DOHH2 (cell line): ENCODE measurements around the gene XPO6.

ENCODE experiments used
- H3F3A ChIP-seq: fragments of 200-600 bp; sonication (generic), shearing (Covaris generic); 2 replicates; pipeline ENCODE4 v1.6.0; 2016; ENCODE audit warnings: antibody characterized with exemption, mild to moderate bottlenecking; ENCODE audit not compliant: control insufficient read depth, insufficient read depth
- H3K27ac ChIP-seq: fragments of 200-600 bp; sonication (generic); 2 replicates; pipeline ENCODE4 v1.5.1; 2014; ENCODE audit warnings: low read depth, mild to moderate bottlenecking, low read length, moderate library complexity
- H3K27me3 ChIP-seq: fragments of 200-600 bp; sonication (generic); 2 replicates; pipeline ENCODE4 v1.6.1; 2014; ENCODE audit warnings: mild to moderate bottlenecking, low read length, mixed read lengths; ENCODE audit not compliant: control insufficient read depth
- H3K36me3 ChIP-seq: fragments of 200-600 bp; sonication (generic); 2 replicates; pipeline ENCODE4 v1.6.1; 2014; ENCODE audit warnings: mild to moderate bottlenecking, low read length, moderate library complexity, mixed read lengths; ENCODE audit not compliant: control insufficient read depth
- H3K4me1 ChIP-seq: fragments of 200-600 bp; sonication (generic); 2 replicates; pipeline ENCODE4 v1.6.1; 2014; ENCODE audit warnings: mild to moderate bottlenecking, low read length, mixed read lengths; ENCODE audit not compliant: control insufficient read depth
- H3K4me2 ChIP-seq: fragments of 200-600 bp; sonication (generic); 2 replicates; pipeline ENCODE4 v1.6.0; 2014; ENCODE audit warnings: mild to moderate bottlenecking, low read length, moderate library complexity
- H3K4me3 ChIP-seq: fragments of 200-600 bp; sonication (generic); 2 replicates; pipeline ENCODE4 v1.5.1; 2014; ENCODE audit warnings: mild to moderate bottlenecking, low read length, mixed read lengths
- H3K79me2 ChIP-seq: fragments of 200-600 bp; sonication (generic); 2 replicates; pipeline ENCODE4 v1.6.1; 2014; ENCODE audit warnings: mild to moderate bottlenecking, low read length, mixed read lengths; ENCODE audit not compliant: control insufficient read depth
- H3K9me2 ChIP-seq: fragments of 200-600 bp; sonication (generic); replicated peaks from 2 replicates; pipeline ENCODE4 v1.6.1; 2014; ENCODE audit warnings: mild to moderate bottlenecking, low read length, mixed read lengths; ENCODE audit not compliant: control insufficient read depth
- H3K9me3 ChIP-seq: fragments of 200-600 bp; sonication (generic); 2 replicates; pipeline ENCODE4 v1.6.1; 2014; ENCODE audit warnings: antibody characterized with exemption, low read length, mixed read lengths; ENCODE audit not compliant: control insufficient read depth, insufficient read depth
- H4K20me1 ChIP-seq: fragments of 200-600 bp; sonication (generic); 2 replicates; pipeline ENCODE4 v1.6.0; 2014; ENCODE audit warnings: low read depth, mild to moderate bottlenecking, antibody characterized with exemption, low read length, moderate library complexity; ENCODE audit not compliant: control insufficient read depth, insufficient read depth
- EZH2phosphoT487 ChIP-seq: fragments of 200-600 bp; sonication (generic); IDR thresholded peaks from 2 replicates; pipeline ENCODE4 v1.6.1; 2017; ENCODE audit warnings: borderline replicate concordance, mild to moderate bottlenecking, antibody characterized with exemption, low read length, moderate library complexity, mixed read lengths
- TF ChIP-seq, protein P1 (sequence below): fragments of 200-600 bp; sonication (generic); IDR thresholded peaks from one replicate; pipeline ENCODE4 v1.5.1; 2014; ENCODE audit warnings: antibody characterized with exemption, mild to moderate bottlenecking, low read depth, low read length; ENCODE audit not compliant: poor library complexity, severe bottlenecking

XPO6 gene

GRCh38 chr16:28151180-28151579 lies 60.6 kb downstream of the XPO6 start:
- Histone ChIP-seq H3K27ac (no peak overlapping the region), H4K20me1 (no peaks in the 10 kb centered on the region), H3K79me2 (peaks cover 20% of the 10 kb centered on the region), H3K27me3 (no peaks in the 10 kb centered on the region), H3K9me3 (no peaks in the 10 kb centered on the region), H3F3A (no peaks in the 10 kb centered on the region; the same call in 1 of the 2 replicates), H3K36me3 (peaks cover 94% of the 10 kb centered on the region), H3K4me2 (no peak overlapping the region), H3K4me1 (peaks cover under 1% of the 10 kb centered on the region; the same call in 1 of the 2 replicates), H3K9me2 (no peaks in the 10 kb centered on the region), H3K4me3 (no peak overlapping the region)
- no peak for TF ChIP-seq EZH2phosphoT487
- TF ChIP-seq, protein P1, sequence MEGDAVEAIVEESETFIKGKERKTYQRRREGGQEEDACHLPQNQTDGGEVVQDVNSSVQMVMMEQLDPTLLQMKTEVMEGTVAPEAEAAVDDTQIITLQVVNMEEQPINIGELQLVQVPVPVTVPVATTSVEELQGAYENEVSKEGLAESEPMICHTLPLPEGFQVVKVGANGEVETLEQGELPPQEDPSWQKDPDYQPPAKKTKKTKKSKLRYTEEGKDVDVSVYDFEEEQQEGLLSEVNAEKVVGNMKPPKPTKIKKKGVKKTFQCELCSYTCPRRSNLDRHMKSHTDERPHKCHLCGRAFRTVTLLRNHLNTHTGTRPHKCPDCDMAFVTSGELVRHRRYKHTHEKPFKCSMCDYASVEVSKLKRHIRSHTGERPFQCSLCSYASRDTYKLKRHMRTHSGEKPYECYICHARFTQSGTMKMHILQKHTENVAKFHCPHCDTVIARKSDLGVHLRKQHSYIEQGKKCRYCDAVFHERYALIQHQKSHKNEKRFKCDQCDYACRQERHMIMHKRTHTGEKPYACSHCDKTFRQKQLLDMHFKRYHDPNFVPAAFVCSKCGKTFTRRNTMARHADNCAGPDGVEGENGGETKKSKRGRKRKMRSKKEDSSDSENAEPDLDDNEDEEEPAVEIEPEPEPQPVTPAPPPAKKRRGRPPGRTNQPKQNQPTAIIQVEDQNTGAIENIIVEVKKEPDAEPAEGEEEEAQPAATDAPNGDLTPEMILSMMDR, result no peak

GRCh38 chr16:28149011-28149888 lies 62.5 kb downstream of the XPO6 start:
- Histone ChIP-seq H3K4me3 (no peak overlapping the region), H3F3A (peaks cover 8% of the 10 kb centered on the region), H3K79me2 (peaks cover 21% of the 10 kb centered on the region), H3K9me2 (no peaks in the 10 kb centered on the region), H3K9me3 (no peaks in the 10 kb centered on the region), H3K4me2 (no peak overlapping the region), H3K36me3 (peaks cover 93% of the 10 kb centered on the region), H3K27me3 (no peaks in the 10 kb centered on the region), H3K4me1 (peaks cover 16% of the 10 kb centered on the region), H3K27ac (no peak overlapping the region), H4K20me1 (no peaks in the 10 kb centered on the region)
- TF ChIP-seq, protein P1, result no peak
- TF ChIP-seq EZH2phosphoT487, result no peak

GRCh38 chr16:28146536-28146935 lies 65.2 kb downstream of the XPO6 start:
- no peaks in the 10 kb centered on the region for H4K20me1 ChIP-seq
- no peak for TF ChIP-seq EZH2phosphoT487
- TF ChIP-seq, protein P1, result no peak
- no peak overlapping the region for H3K4me2 ChIP-seq
- H3K36me3 ChIP-seq, result peaks cover 83% of the 10 kb centered on the region
- no peaks in the 10 kb centered on the region for H3K9me3 ChIP-seq
- H3F3A ChIP-seq, result peaks cover 24% of the 10 kb centered on the region
- peaks cover 27% of the 10 kb centered on the region for H3K79me2 ChIP-seq
- no peak overlapping the region for H3K4me3 ChIP-seq
- peaks cover 42% of the 10 kb centered on the region for H3K4me1 ChIP-seq
- H3K27ac ChIP-seq, result no peak overlapping the region
- H3K9me2 ChIP-seq, result no peaks in the 10 kb centered on the region
- H3K27me3 ChIP-seq, result no peaks in the 10 kb centered on the region
